ENCODE results near the gene DSTN.

DNA sequence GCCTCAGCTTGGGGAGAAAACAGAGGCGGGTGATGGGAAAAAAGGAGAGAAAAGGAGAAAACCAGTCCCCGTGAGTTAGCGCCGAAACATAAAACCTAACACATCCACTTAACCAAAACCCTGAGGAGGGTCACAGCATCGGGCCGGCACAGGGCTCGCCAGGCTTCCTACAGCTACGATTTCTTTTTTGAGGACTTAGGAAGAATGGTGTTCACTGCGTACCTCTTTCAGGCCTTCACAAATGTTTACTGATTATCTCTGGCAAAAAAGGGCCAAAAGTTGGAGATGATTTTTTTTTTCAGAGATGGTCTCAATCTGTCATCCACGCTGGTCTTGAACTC is 48.8 kb downstream of the DSTN start:
- TF ChIP-seq, protein P1, sequence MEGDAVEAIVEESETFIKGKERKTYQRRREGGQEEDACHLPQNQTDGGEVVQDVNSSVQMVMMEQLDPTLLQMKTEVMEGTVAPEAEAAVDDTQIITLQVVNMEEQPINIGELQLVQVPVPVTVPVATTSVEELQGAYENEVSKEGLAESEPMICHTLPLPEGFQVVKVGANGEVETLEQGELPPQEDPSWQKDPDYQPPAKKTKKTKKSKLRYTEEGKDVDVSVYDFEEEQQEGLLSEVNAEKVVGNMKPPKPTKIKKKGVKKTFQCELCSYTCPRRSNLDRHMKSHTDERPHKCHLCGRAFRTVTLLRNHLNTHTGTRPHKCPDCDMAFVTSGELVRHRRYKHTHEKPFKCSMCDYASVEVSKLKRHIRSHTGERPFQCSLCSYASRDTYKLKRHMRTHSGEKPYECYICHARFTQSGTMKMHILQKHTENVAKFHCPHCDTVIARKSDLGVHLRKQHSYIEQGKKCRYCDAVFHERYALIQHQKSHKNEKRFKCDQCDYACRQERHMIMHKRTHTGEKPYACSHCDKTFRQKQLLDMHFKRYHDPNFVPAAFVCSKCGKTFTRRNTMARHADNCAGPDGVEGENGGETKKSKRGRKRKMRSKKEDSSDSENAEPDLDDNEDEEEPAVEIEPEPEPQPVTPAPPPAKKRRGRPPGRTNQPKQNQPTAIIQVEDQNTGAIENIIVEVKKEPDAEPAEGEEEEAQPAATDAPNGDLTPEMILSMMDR (IDR thresholded peaks at IDR 0.05 in 4 of 5, conservative IDR thresholded peaks at IDR 0.05 in 1 of 5): no peak
- no peak for TF ChIP-seq POLR2A (IDR thresholded peaks at IDR 0.05)
